Measurements from ENCODE around the gene TUBG1. TPM values are rescaled to one million over a fixed set of nuclear protein-coding genes. Genes with fewer than 3 reads are reported as not detected.
"Not testable (repeated sequence)": the region's sequence is repeated elsewhere in the genome, so short reads cannot be mapped to it uniquely, and the experiment has no call there.

The TUBG1 gene
- total and polyA plus RNA-seq, 9 donors = 11.3 to 41.2 (median 25.1) TPM

GRCh38 chr17:42612013-42612412, 2.5 kb downstream of the TUBG1 start:
- H3K27me3 ChIP-seq = no peaks in the 10 kb centered on the region
- no peaks in the 10 kb centered on the region for H3K9me3 ChIP-seq
- 92 to 97% (median 96%) methylated on average over 4 of the region's 4 CpGs for WGBS, 3 donors
- no peak overlapping the region for H3K4me3 ChIP-seq
- H3K27ac ChIP-seq = no peak overlapping the region
- no peak for DNase-seq
- H3K36me3 ChIP-seq = no peaks in the 10 kb centered on the region
- intact Hi-C loops (cut with DNase I) = no loop called here
- TF ChIP-seq POLR2A (IDR thresholded peaks at IDR 0.05) = no peak
- TF ChIP-seq CTCF (IDR thresholded peaks at IDR 0.05) = no peak
- no peak for TF ChIP-seq EP300 (IDR thresholded peaks at IDR 0.05)
- H3K4me1 ChIP-seq (ENCODE audit: insufficient read depth) = peaks cover 3% of the 10 kb centered on the region

GRCh38 chr17:42613699-42614295, 4.3 kb downstream of the TUBG1 start:
- no peak overlapping the region for H3K4me3 ChIP-seq
- intact Hi-C loops (cut with DNase I) = no loop called here
- H3K4me1 ChIP-seq (ENCODE audit: insufficient read depth) = peaks cover 7% of the 10 kb centered on the region
- WGBS, 3 donors = 95% methylated on average over 17 of the region's 17 CpGs
- H3K27ac ChIP-seq = no peak overlapping the region
- H3K36me3 ChIP-seq = no peaks in the 10 kb centered on the region
- no peaks in the 10 kb centered on the region for H3K9me3 ChIP-seq
- no peaks in the 10 kb centered on the region for H3K27me3 ChIP-seq
- no peak for TF ChIP-seq EP300 (IDR thresholded peaks at IDR 0.05)
- TF ChIP-seq CTCF (IDR thresholded peaks at IDR 0.05) = no peak
- TF ChIP-seq POLR2A (IDR thresholded peaks at IDR 0.05) = no peak
- DNase-seq = no peak

- Histone ChIP-seq H3K27me3 (no peaks in the 10 kb centered on the region), H3K4me3 (no peak overlapping the region), H3K4me1 (ENCODE audit: insufficient read depth) (peaks cover 5% of the 10 kb centered on the region), H3K36me3 (no peaks in the 10 kb centered on the region), H3K9me3 (no peaks in the 10 kb centered on the region), H3K27ac (no peak overlapping the region)
- intact Hi-C loops (cut with DNase I) = no loop called here
- 44 to 57% (median 53%) methylated on average over 4 of the region's 4 CpGs for WGBS, 3 donors
- DNase-seq = no peak
- TF ChIP-seq CTCF (IDR thresholded peaks at IDR 0.05) (no peak), POLR2A (IDR thresholded peaks at IDR 0.05) (no peak), EP300 (IDR thresholded peaks at IDR 0.05) (no peak)
Observed at GRCh38 chr17:42617956-42618431, 8.5 kb downstream of the TUBG1 start.

GRCh38 chr17:42618442-42619150, 9.1 kb downstream of the TUBG1 start:
- Histone ChIP-seq H3K4me1 (ENCODE audit: insufficient read depth) (peaks cover 5% of the 10 kb centered on the region), H3K4me3 (no peak overlapping the region), H3K9me3 (no peaks in the 10 kb centered on the region), H3K36me3 (no peaks in the 10 kb centered on the region), H3K27ac (no peak overlapping the region), H3K27me3 (no peaks in the 10 kb centered on the region)
- TF ChIP-seq CTCF (IDR thresholded peaks at IDR 0.05) (no peak), POLR2A (IDR thresholded peaks at IDR 0.05) (no peak), EP300 (IDR thresholded peaks at IDR 0.05) (no peak)
- WGBS, 3 donors = 51 to 59% (median 54%) methylated on average over 9 of the region's 9 CpGs
- DNase-seq = peak in 3 of 5 donors; percentile 20 to 42 (median 20)
- intact Hi-C loops (cut with DNase I) = no loop called here

- H3K36me3 ChIP-seq; H3K4me1 ChIP-seq (ENCODE audit: insufficient read depth); H3K27me3 ChIP-seq; H3K9me3 ChIP-seq; DNase-seq; H3K27ac ChIP-seq; H3K4me3 ChIP-seq; intact Hi-C loops (cut with DNase I): not testable (repeated sequence)
- WGBS, 3 donors = 87 to 93% (median 92%) methylated on average over 3 of the region's 3 CpGs
Observed at GRCh38 chr17:42621987-42622386, 12.5 kb downstream of the TUBG1 start.
